GM19372 (cell line): ENCODE results near the gene FOXC1.

Experiments
- ATAC-seq: cut with Tn5 transposase; IDR thresholded peaks from one replicate; pipeline ENCODE4 v1.9.1; 2021; ENCODE audit warnings: mild to moderate bottlenecking, low read depth, moderate library complexity; ENCODE audit not compliant: unreplicated experiment

Gene FOXC1

DNA sequence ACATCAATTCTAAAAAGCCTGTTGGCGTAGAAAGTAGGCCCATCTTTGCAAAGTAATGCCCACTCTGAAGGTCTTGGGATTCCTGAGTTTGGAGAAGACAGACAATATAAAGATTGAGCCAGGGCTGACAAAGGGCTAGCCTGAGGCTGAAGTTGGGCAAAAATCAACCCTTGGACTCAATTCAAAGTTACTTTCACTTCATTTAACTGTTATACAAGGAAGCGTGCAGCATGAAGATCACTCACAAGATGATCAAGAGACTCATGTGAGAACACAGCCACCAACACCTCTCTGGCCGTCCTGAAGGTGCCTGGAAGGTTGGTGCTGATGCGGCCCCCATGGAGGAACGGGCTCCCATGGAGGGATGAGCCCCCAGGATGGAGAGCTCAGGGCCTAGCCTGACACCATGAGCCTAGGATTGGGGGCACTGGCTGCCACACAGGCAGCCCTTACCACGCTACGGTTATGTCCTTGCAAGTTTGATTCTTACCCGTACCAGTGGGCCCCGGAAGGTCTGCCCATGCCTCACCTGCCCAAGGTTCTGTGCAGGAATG lies 26.6 kb downstream of the FOXC1 start:
- ATAC-seq = no peak

DNA sequence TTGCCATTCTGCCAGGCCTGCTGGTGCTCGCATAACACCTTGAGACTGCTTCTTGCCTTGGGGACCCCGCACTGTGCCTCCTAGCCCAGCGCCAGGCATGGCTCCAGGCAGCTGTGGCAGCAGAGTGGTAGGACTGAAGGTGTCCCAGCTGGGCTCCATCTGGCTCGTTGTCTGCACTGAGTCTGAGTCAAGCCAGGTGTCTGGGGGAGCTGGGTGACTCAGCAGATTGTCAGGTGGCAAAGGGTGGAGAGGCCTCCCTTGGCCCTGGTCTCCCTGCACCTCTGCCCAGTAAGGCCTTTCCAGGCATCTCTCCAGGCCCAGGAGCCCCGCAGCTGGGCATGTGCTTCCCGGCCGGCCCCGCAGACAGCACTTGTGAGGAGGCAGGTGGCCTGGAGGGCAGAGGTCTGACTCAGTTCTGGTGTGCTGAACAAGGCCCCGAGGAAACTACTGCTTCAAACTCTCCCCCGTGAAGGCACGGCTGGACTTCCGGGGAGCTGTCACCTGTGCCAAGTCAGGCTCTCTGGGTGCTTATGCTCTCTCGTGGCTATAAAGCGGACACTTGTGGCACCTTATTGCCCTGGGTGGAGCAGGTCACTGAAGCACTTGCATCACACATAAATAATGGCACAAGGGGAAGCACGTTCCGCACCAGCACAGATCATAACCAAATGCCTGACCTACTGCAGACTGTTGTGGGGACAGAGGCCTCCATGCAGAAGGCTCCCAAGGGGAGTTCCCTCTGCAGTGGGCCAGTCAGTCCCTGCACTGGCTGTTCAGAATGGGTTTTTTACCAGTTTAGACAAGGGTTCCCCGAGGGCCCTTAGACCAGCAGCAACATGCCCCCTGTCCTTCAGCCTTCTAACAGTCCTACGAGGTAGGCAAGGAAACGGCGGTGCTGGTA lies 27.5 kb downstream of the FOXC1 start:
- no peak for ATAC-seq

DNA sequence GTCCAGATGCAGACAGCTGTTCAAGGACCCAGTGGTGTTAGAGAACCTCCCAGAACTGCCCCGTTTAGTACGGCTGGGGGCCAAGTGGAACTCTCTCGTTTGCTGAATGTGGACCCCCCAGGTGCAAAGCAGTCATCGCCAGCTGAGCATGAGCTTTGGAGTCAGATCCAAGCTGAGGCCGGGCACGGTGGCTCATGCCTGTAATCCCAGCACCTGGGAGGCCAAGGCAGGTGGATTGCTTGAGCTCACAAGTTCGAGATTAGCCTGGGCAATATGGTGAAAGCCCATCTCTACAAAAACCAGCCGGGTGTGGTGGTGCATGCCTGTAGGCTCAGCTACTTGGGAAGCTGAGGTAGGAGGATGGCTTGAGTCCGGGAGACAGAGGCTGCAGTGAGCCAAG lies 29.7 kb downstream of the FOXC1 start:
- ATAC-seq = no peak

DNA sequence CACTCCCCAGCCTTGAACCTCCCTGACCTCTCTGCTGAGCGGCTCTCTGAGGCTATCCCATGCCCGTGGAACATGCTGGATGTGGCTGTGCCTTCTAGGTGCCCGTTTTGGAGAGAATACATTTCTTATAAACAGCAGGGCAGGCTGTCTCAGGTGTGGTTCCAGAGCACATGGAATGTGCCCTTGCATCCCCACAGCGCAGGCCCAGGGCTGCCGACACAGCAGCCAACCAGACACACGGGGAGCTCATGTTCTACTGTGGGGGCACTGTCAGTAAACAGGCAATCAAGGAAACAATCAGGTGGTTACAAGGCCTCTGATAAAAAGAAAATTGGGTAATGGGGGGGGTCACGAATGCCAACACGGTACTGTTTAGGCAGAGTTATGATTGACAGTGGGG lies 30.8 kb downstream of the FOXC1 start:
- no peak for ATAC-seq

DNA sequence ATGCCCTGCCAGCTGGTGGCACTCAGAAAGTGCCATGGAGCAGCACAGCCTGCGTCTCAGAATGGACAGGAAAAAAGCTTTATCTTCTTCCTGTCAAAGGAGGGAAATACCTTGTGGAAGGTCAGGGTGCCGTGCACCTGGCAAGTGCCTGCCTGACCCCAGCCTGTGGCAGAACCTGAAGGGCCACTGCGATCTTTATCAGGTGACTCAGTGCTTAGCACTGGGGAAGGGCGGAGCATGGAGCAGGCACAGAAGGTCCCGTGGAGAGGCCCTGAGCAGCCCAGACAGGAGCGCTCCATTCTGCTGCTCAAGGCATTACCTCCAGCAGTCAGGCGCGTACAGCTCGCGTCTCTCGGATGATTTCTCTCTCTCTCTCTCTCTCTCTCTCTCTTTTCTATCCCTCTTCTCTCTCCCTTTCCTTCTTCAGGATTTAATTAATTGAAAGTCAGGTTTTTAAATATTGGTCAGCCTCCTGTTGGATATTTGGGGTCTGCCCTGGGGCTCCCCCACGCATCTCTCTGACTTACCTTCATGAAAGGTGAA lies 31.7 kb downstream of the FOXC1 start:
- no peak for ATAC-seq

DNA sequence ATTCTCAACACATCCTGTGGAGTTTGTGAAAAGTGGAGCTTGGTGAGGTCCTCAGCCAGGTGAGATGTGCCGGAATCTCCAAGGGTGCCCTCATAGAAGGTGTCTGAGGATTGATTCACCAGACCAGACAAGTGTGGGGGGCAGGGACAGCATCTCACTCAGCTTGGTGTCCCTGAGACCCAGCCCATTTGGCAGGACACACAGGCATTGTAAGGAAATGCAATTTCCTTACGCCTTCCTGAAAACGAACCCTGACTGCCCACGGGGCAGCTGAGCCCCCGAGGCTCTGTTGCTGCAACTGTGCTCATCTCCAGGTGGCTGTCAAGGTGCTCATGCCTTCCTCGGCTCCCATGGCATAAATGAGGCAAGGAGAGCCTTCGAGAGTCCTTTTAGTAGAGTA lies 33.4 kb downstream of the FOXC1 start:
- ATAC-seq = no peak

DNA sequence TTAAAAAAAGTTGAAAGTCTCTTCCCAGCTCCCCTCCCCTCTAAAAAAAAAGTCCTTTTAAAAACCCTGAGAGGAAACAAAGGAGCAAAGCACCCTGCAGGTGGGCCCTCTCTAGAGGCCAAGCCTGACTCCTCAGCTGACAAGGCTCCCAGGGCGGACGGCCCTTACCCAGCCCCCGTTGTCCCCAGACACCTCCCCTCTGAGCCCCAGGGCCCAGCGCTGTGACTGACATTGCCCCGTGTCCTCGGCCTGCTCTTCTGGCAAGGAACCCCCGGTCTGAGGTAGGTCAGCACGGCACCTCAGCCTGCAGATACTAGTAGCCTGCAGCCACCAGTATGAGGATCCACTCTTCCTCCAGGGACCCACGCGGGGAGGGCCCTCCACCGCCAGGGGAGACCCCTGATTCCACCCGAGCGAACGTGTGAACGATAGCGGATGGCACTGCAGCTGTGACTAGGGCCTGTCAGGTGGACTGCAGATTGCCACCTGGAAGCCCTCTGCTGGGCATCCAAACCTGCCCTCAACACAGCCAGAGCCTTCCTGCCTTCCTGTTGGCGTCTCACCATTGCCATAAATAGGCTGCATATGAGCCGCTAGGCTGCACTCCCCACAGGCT lies 34.2 kb downstream of the FOXC1 start:
- ATAC-seq = no peak

DNA sequence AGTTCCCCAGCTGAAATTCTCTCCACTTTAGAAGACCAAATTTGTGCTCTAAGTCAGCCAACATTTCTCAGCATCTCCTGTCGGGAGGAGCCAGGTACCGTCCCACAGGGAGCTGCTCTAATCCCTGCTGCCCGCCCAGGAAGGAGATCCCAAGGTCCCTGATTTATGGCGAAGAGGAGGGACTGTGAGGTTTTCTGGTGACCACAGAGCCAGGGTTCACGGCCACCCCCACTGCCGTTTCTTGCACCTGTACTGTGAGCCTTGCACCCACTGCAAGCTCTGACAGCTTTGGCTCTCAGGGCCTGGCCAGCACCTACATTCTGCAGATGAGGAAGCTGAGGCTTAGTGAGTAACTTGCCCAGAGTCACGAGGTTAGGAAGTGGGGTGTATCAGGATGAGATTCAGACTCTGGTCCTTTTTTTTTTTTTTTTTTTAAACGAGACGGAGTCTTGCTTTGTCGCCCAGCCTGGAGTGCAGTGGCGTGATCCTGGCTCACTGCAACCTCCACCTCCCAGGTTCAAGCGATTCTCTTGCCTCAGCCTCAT lies 34.9 kb downstream of the FOXC1 start:
- no peak for ATAC-seq

DNA sequence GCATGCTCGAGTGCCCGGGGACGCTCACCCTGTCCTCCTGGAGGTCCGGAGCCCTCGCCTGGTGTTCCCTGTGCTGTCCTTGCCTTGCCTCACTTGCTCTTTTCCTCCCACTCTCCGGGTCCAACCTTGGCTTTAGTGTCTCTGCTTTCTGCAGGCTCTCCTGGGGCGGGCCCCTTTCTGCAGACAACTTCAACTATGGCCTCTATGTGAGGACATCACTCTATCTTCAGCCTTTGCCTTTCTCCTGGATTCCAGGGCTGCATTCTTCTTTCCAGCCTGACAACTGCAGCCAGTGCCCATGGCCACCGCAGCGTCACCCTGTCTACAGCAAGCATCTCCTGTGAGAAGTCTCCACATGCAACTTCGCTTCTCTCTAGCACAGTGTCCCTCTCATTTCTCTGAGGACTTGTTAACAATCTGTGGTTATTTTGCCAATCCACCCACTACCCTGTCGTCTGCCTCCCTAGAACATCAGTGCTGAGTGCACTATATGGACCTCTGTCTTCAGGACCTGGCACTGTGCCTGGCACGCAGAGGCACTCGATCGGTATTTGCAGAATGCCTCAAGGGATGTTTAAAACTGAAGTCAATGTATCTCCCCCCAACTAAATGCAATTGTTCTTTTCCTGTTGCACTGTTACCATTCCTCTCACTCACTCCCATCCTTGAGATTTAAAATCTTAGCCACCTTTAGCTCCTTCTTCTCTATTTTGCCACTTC lies 35.9 kb downstream of the FOXC1 start:
- ATAC-seq = no peak

DNA sequence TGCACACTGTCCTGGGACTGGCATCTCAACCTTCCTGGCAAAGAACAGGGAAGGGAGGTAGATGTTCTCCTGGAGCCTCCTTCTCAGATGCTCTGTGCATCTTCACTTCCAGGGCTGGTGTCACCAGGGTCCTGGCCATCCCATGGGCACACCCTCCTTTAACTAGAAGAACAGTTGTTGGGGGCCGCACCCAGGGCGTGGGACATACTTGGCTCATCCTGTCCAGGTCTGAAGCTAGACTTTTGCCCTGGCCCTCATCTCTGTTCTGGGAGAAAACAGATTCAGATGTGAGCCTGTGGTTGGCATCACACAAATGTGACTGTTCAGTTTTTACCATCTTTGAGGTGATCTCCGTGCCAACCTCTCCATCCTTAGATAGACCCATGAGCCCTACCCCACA lies 41.6 kb downstream of the FOXC1 start:
- no peak for ATAC-seq

DNA sequence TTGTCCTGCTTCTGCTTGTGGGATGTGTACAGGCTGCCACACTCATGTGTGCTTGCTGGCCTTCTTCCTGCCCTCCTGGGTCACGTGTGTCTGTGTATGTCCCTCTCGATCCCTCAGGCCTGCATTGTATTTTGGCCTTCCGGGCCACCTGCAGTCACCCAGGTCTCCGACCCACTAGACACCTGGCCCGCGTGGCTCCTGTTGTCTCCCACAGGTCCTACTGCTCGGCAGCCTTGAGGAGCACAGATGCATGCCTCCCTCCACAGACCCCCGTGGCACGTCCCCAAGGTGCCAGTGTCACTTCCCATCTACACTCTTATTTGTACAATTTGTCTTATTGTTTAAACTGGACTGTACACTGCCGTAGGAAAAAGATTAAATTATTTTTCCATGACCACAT lies 43.1 kb downstream of the FOXC1 start:
- no peak for ATAC-seq

DNA sequence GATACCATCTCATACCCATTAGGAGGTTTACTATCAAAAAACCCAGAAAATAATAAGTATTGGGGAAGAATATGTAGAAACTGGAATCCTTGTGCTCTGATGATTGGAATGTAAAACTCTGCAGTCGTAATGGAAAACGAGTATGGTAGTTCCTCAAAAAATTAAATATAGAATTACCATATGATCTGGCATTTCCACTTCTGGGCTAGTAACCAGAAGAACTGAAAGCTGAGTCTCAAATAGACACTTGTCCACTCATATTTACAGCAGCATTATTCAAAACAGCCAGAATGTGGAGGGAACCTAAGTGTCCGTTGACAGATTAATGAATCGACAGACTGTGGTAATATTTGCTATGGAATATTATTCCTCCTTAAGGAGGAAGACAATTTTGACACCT lies 44.3 kb downstream of the FOXC1 start:
- no peak for ATAC-seq

DNA sequence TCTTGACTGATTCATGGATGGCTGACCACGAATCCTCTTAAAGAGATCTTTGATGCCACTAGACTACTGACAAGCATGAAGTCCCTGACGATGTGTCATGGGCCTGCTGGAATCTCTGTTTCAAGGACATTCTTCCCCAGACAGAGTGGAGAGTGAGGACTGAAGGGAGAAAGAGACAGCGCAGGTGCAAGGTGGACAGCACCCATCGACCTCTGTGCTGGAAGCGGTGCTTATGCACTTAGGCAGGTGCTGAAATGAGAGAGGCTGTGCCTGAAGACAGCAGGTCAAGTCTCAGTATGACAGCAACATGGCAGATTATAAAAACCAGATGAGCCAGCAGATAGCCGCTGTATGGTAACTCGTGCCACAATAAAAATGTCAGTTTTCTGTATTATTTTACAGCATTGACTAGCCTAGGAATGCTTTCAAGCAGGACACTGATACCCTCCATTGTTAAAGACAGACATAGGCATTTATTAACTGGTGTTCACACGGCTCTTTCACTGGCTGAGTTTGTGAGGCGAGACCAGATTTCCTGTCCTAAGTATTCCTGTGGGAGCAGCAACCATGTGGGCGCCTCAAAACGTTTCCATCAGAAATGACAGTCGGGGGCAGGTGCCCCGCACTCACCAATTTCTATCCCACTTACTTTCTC lies 47.5 kb downstream of the FOXC1 start:
- no peak for ATAC-seq

DNA sequence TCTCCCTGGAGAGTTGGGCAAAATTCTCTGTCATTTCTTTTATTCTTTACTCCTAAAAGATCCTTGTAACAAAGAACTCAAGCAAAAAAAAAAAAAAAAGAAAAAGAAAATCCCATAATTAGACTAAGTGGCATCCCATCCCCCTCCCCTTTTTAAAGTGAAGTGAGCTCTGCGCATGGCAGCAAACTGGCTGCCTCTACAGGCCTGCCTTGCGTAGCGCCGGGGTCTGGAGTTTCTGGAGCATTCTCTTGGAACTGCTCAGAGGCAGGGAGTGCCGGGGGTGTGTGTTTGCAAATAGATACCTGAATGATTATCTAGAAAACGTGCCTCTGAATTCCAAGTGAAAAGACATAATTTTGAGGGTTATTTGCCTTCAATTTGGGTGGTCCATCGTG lies 48.1 kb downstream of the FOXC1 start:
- ATAC-seq = no peak

DNA sequence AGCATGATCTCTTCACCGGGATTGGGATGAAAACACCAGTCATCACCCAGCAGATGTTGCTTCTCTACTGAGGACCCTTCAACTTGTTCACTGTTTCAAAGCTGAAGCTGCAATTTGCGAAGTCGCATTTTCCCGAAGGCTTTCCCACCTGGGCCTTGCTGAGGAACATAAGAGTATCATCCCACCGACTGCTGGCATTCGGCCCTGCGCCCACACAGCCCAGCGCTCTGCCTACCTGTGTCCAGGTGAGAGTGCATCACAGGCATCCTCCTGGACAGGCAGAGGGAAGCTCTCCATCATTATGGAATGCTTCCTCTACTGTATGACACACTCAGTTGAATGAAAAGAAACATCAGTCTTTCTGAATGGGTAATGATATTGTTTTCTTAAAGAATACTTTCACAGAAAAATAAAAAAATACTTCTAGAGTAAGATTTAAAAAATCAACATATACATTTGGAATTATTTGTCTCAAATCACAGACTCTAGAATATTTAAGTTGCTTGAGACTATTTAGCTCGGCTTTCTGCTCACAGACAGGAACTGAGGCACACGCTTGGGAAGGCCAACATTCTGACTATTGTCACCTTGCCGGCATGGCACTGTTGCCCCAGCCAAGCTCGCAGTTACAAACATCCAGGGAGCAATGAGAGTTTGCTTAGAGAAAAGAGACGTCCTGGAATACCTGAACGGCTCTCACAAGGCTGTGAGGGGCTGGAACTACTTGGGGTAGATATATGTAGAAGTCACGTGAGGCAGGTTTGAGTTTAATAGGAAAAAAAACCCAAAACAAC lies 48.7 kb downstream of the FOXC1 start:
- ATAC-seq = no peak

DNA sequence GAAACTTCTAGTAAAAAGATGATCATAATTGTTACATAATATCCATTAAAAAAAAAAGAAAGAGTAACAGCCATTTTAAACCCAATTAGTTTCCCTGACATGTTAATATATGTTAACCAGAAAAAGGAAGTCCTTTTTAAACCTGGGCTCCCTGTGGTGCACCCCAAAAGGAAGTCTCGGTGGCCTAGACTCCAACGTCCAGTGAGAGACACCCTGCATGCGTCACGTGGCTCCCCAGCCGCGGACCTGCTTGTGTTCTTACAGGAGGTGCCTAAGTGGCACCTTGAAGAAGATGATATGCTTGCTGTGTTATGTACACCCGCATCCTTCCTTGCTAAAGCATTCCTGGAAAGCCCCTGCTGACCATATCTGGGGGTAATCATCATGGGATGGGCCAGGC lies 50.1 kb downstream of the FOXC1 start:
- ATAC-seq = no peak

DNA sequence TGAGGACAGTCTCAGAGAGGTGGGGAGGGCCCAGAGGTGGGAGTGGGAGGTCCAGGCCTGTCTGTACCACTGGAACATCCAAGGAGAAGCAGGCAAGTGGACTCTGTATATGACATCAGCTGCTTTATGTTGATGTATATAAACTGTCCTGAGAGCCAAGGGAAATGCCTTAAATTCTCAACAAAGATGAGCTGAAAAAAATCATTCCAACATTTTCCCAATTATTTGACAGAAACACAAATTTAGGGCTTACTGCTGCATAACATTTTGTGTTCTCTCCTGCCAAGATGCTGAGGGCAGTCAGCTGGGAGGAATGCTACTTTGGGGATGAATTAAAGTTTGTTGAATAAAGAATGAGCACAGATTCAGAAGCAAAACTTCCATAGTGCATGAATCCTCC lies 52.8 kb downstream of the FOXC1 start:
- no peak for ATAC-seq
